GM21367 (cell line): Measurements from ENCODE around the gene OR8D4.
"Not testable (repeated sequence)": the region's sequence is repeated elsewhere in the genome, so short reads cannot be mapped to it uniquely, and the experiment has no call there.

Source experiments
- ATAC-seq: cut with Tn5 transposase; IDR thresholded peaks from one replicate; pipeline ENCODE4 v1.9.1; 2021; ENCODE audit not compliant: unreplicated experiment

The OR8D4 gene

GRCh38 chr11:123901867-123902266 is at the start of gene OR8D4:
OR8D4 (plus strand) TSS chr11:123902167; CDS start chr11:123906432, 4,265 bp downstream.
- no peak for ATAC-seq

- no peak for ATAC-seq
These were observed 49.6 kb upstream of the OR8D4 start for GRCh38 chr11:123852321-123852720.

- no peak for ATAC-seq
These were observed 48.9 kb upstream of the OR8D4 start for GRCh38 chr11:123853038-123853437.

- ATAC-seq: no peak
These were observed 45.5 kb upstream of the OR8D4 start for GRCh38 chr11:123856444-123856843.

GRCh38 chr11:123859731-123860130 is 42.2 kb upstream of the OR8D4 start:
- ATAC-seq: no peak

- not testable (repeated sequence) for ATAC-seq
These were observed 36.7 kb upstream of the OR8D4 start for GRCh38 chr11:123865293-123865692.

GRCh38 chr11:123867795-123868194 is 34.2 kb upstream of the OR8D4 start:
- not testable (repeated sequence) for ATAC-seq

- ATAC-seq: no peak
These were observed 21.1 kb upstream of the OR8D4 start for GRCh38 chr11:123880912-123881311.

- ATAC-seq: no peak
These were observed 16.4 kb upstream of the OR8D4 start, which contains the start of gene TMEM225 for GRCh38 chr11:123885570-123885969. TMEM225 (minus strand) TSS chr11:123885670; CDS start chr11:123885425, 245 bp downstream.

GRCh38 chr11:123892031-123892430 is 9.9 kb upstream of the OR8D4 start:
- no peak for ATAC-seq

GRCh38 chr11:123899792-123900191 is 2.2 kb upstream of the OR8D4 start:
- no peak for ATAC-seq

GRCh38 chr11:123903932-123904331 is 2.0 kb downstream of the OR8D4 start:
- ATAC-seq: no peak

- ATAC-seq: no peak
These were observed 3.0 kb downstream of the OR8D4 start for GRCh38 chr11:123904932-123905331.

GRCh38 chr11:123905826-123906225 is 3.9 kb downstream of the OR8D4 start:
- no peak for ATAC-seq

GRCh38 chr11:123920943-123921342 is 19.0 kb downstream of the OR8D4 start:
- ATAC-seq: no peak

- ATAC-seq: peak; percentile 57
These were observed 22.1 kb downstream of the OR8D4 start for GRCh38 chr11:123924027-123924426.

- no peak for ATAC-seq
These were observed 37.4 kb downstream of the OR8D4 start, which contains the start of gene OR4D5 for GRCh38 chr11:123939317-123939716. OR4D5 (plus strand) TSS chr11:123939617; CDS start chr11:123939617, 0 bp downstream.

GRCh38 chr11:123942413-123942812 is 40.4 kb downstream of the OR8D4 start:
- no peak for ATAC-seq

- ATAC-seq: no peak
These were observed 41.8 kb downstream of the OR8D4 start, which contains the start of gene OR6T1 for GRCh38 chr11:123943738-123944137. OR6T1 (minus strand) TSS chr11:123943838; CDS start chr11:123943838, 0 bp downstream.

GRCh38 chr11:123945132-123945531 is 43.2 kb downstream of the OR8D4 start:
- no peak for ATAC-seq

GRCh38 chr11:123956752-123957151 is 54.8 kb downstream of the OR8D4 start:
- no peak for ATAC-seq
